Body of pancreas (tissue), 4 donors: ENCODE data around the gene TPPP3.

Experiments used
- POLR2A ChIP-seq, 3 donors: fragments of 450-650 bp; IDR thresholded peaks; one replicate each; pipeline ENCODE4 v1.6.1; 2016; ENCODE audit warnings: antibody characterized with exemption in 3 of 3, mild to moderate bottlenecking in 2 of 3
- TF ChIP-seq, protein P1 (sequence below), 7 experiments: fragments of 450-650 bp in 4 of 7; fragments of 200-600 bp in 3 of 7; sonication (generic) in 3 of 7; IDR thresholded peaks; one replicate each; pipeline ENCODE4 v1.5.1; 2016 to 2019; ENCODE audit warnings: antibody characterized with exemption in 7 of 7

GRCh38 chr16:67396159-67397035 lies 3.1 kb upstream of the TPPP3 start:
- no peak for TF ChIP-seq POLR2A (IDR thresholded peaks at IDR 0.05)
- TF ChIP-seq, protein P1, sequence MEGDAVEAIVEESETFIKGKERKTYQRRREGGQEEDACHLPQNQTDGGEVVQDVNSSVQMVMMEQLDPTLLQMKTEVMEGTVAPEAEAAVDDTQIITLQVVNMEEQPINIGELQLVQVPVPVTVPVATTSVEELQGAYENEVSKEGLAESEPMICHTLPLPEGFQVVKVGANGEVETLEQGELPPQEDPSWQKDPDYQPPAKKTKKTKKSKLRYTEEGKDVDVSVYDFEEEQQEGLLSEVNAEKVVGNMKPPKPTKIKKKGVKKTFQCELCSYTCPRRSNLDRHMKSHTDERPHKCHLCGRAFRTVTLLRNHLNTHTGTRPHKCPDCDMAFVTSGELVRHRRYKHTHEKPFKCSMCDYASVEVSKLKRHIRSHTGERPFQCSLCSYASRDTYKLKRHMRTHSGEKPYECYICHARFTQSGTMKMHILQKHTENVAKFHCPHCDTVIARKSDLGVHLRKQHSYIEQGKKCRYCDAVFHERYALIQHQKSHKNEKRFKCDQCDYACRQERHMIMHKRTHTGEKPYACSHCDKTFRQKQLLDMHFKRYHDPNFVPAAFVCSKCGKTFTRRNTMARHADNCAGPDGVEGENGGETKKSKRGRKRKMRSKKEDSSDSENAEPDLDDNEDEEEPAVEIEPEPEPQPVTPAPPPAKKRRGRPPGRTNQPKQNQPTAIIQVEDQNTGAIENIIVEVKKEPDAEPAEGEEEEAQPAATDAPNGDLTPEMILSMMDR (IDR thresholded peaks at IDR 0.05) = no peak
